Right atrium auricular region (tissue), 2 donors: ENCODE data around the gene CD79A. TPM values are rescaled to one million over a fixed set of nuclear protein-coding genes. Genes with fewer than 3 reads are reported as not detected.

Experiments used
- DNase-seq: peaks from one replicate; pipeline ENCODE4 v3.0.0-alpha.2; 2019; ENCODE audit warnings: low spot score
- H3K27ac ChIP-seq, 2 donors: fragments of 200-600 bp; sonication (generic); 1 replicate in 1 of 2; 2 replicates in 1 of 2; pipeline ENCODE4 v1.5.1; 2016 to 2019
- H3K27me3 ChIP-seq, 2 donors: fragments of 200-600 bp; sonication (generic); one replicate each; pipeline versions ENCODE4 v1.5.1 to v1.6.0; 2017 to 2019
- H3K36me3 ChIP-seq: fragments of 200-600 bp; sonication (generic); one replicate; pipeline ENCODE4 v1.5.1; 2016
- H3K4me1 ChIP-seq, 2 donors: fragments of 200-600 bp; sonication (generic); one replicate each; pipeline versions ENCODE4 v1.5.1 to v1.6.0; 2017 to 2019
- H3K4me3 ChIP-seq, 2 donors: fragments of 200-600 bp; sonication (generic); 1 replicate in 1 of 2; 2 replicates in 1 of 2; pipeline ENCODE4 v1.5.1; 2017 to 2019; ENCODE audit warnings: mild to moderate bottlenecking in 1 of 2, moderate library complexity in 1 of 2
- H3K9me3 ChIP-seq, 2 donors: fragments of 200-600 bp; sonication (generic); one replicate each; pipeline ENCODE4 v1.5.1; 2019
- CTCF ChIP-seq, 2 donors: fragments of 200-600 bp; sonication (generic); IDR thresholded peaks; one replicate each; pipeline ENCODE4 v1.5.1; 2019; ENCODE audit warnings: antibody characterized with exemption in 2 of 2
- total RNA-seq, 2 donors: library from RNA; depleted of rRNA; stranded (reverse); fragments of >200 nt; gene quantifications; one replicate each; pipeline ENCODE4 v1.1.0, GENCODE V29; 2016

CD79A gene
- total RNA-seq, 2 donors from 2014 or later = 1.1 TPM; not detected in 1

DNA sequence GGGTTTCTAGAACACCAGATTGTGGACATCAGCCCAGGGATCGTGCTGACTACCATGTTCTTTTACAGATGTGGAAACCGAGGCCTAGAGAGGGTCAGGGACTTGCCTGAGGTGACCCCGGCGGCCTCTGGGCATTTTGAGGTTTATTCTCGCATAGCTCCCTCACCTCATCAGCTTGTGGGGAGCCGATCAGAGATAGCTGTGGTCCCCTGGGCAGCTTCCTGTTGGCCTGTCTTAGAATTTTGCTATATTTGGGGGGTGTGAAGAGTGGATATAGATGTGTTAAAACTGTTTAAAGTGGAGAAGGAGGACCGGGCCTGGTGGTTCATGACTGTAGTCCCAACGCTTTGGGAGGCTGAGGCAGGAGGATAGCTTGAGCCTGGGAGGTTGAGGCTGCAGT lies 12.8 kb downstream of the CD79A start:
- no peak for TF ChIP-seq CTCF (IDR thresholded peaks at IDR 0.05)
- Histone ChIP-seq H3K27me3 (no peaks in the 10 kb centered on the region), H3K4me1 (peaks cover 0 to 31% of the 10 kb centered on the region in 2 donors), H3K27ac (no peak overlapping the region), H3K9me3 (no peaks in the 10 kb centered on the region), H3K4me3 (no peak overlapping the region), H3K36me3 (peaks cover 39% of the 10 kb centered on the region)
- DNase-seq = no peak

DNA sequence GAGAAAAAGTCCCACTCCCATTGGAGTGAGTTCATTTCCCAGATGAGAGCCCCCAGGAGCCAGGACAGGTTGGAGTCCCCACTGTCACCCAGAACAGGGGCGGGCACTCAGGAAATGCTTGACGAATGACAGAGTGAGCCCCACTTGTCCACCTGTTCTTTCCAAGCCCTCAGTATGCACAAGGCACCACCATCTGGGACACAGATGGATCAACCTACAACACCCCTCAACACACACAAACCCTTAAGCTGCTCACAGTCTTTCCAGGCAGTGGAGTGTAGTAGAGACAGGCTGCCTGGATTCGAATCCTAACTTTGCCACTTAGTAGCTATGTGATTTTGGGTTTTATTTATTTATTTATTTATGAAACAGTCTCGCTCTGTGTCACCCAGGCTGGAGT lies 13.9 kb downstream of the CD79A start:
- Histone ChIP-seq H3K9me3 (no peaks in the 10 kb centered on the region), H3K4me1 (peaks cover 0 to 21% of the 10 kb centered on the region in 2 donors), H3K27ac (no peak overlapping the region), H3K4me3 (no peak overlapping the region), H3K36me3 (peaks cover 50% of the 10 kb centered on the region), H3K27me3 (no peaks in the 10 kb centered on the region)
- TF ChIP-seq CTCF (IDR thresholded peaks at IDR 0.05) = no peak
- no peak for DNase-seq

DNA sequence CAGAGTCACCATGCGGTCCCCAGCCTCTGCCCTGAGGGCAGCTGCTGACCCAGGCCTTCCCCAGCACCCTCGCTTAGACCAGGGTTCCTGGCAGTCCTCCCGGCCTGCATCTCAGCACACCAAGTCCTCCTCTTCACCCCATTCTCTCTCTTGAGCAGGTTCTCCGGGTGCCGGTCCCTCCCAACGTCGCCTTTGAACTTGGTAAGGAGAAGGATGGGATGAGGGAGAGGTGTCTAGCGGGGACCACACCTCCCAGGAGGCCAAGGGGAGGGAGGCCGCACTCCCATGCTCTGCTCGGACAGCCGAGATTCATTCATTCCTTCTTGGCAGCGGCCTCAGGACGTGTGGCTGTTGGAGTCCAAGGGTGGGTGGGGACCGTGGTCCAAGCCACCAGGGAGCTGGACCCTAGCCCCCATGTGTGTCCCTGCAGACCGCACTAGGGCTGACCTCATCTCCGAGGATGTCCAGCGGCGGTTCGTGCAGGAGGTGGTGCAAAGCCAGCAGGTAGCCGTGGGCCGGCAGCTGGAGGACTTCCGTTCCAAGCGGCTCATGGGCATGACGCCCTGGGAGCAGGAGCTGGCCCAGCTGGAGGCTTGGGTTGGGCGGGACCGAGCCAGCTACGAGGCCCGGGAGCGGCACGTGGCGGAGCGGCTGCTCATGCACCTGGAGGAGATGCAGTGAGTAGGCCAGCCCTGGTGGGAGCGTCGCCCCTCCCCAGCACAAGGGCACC lies 15.3 kb downstream of the CD79A start:
- Histone ChIP-seq H3K36me3 (peaks cover 53% of the 10 kb centered on the region), H3K4me3 (no peak overlapping the region), H3K4me1 (peaks cover 0 to 7% of the 10 kb centered on the region in 2 donors), H3K9me3 (no peaks in the 10 kb centered on the region), H3K27ac (no peak overlapping the region), H3K27me3 (no peaks in the 10 kb centered on the region)
- TF ChIP-seq CTCF (IDR thresholded peaks at IDR 0.05) = no peak
- no peak for DNase-seq

GRCh38 chr19:41893899-41894298 lies 16.8 kb downstream of the CD79A start:
- peaks cover 63% of the 10 kb centered on the region for H3K36me3 ChIP-seq
- DNase-seq = no peak
- no peaks in the 10 kb centered on the region for H3K4me1 ChIP-seq
- no peaks in the 10 kb centered on the region for H3K27me3 ChIP-seq
- TF ChIP-seq CTCF (IDR thresholded peaks at IDR 0.05) = no peak
- no peaks in the 10 kb centered on the region for H3K9me3 ChIP-seq
- no peak overlapping the region for H3K4me3 ChIP-seq
- H3K27ac ChIP-seq = no peak overlapping the region

DNA sequence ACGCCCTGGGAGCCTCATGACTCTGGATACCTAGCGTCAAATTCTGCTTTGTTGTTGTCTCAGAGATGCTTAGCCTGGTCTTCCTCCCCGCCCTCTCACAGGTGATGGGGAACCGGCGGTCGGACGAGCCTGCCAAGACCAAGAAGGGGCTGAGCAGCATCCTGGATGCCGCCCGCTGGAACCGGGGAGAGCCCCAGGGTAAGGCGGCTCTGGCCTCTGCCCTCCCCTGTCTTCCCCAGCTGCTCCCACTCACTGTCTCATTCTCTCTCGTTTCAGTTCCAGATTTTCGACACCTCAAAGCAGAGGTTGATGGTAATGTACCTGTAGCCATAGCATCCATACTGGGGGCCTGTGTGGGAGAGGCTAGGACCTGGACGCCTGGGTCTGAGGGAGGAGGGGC lies 17.3 kb downstream of the CD79A start:
- no peak for TF ChIP-seq CTCF (IDR thresholded peaks at IDR 0.05)
- Histone ChIP-seq H3K27me3 (no peaks in the 10 kb centered on the region), H3K27ac (no peak overlapping the region), H3K36me3 (peaks cover 62% of the 10 kb centered on the region), H3K4me3 (no peak overlapping the region), H3K9me3 (no peaks in the 10 kb centered on the region), H3K4me1 (no peaks in the 10 kb centered on the region)
- DNase-seq = no peak
